ENCODE results near the gene NR5A1. TPM values are rescaled to one million over a fixed set of nuclear protein-coding genes. Genes with fewer than 3 reads are reported as not detected.

Gene NR5A1
- total and polyA plus RNA-seq, 7 donors, result 0.03 to 0.60 TPM; not detected in 5

DNA sequence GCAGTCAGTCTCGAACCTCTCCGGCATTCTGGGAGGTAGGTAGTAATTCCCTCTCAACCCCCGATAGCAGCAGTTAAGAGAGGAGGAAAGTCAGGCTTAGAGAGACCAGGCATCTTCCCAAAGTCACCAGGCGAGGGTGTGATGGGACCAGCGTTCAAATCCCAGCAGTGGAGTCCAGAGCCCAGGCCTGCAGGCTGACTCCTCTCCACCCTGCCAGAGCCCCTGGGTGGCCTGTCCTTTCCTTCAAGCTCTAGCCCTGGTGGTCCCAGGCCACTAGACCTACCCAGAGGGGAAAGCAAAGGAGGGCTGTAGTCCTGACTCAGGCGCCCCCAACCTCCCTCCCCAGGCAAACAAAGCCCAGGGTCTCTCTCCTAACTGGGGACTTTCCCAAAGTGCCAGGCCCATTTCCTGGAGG lies 4.2 kb upstream of the NR5A1 start:
- intact Hi-C loops (cut with DNase I), result no loop called here
- Histone ChIP-seq H3K27ac (no peak overlapping the region), H3K9me3 (no peaks in the 10 kb centered on the region), H3K4me1 (no peaks in the 10 kb centered on the region), H3K4me3 (no peak overlapping the region), H3K27me3 (peaks cover 0 to 14% (median 0%) of the 10 kb centered on the region in 3 donors), H3K36me3 (no peaks in the 10 kb centered on the region)
- DNase-seq, result no peak
- WGBS, 2 donors, result 65 to 77% methylated on average over 6 of the region's 6 CpGs
- TF ChIP-seq POLR2A (IDR thresholded peaks at IDR 0.05), result no peak
- TF ChIP-seq POLR2AphosphoS5 (IDR thresholded peaks at IDR 0.05), result no peak

DNA sequence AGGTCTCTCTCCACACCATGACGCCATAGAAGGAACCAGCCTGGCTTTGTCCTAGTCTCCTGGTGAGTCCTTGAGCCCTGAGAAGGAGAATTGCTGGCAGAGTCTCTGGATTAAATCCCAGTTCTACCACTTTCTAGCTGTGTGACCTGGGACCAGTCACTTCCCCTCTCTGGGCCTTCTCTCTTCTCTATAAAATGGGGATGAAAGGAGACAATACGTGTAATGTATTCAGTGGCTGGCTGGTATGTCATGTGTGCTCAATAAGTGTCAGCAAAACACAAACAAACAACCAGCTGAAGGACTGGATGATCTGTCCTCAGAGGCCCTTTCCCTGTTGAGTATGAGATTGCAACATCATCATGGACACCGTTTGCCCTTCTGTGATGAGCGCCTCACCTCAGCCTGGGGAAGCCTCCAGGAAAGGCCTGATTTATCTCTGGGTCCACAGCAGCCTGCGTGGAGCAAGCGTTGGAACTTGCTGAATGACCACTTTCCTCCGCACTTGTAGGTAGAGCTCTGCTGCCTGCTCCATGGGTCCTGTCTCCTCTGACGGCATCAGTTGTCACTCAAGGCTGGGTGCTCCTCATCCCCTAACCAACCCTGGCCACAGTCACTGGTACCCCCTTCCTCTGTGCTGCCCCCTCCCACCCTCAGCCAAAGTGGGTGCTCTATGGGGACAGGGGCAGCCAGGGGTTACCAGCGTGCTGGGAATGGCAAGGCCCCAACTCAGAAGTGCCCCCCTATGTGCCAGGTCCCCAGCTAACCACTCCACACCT lies 3.6 kb upstream of the NR5A1 start:
- Histone ChIP-seq H3K27me3 (peaks cover 0 to 17% (median 2%) of the 10 kb centered on the region in 3 donors), H3K9me3 (no peaks in the 10 kb centered on the region), H3K27ac (no peak overlapping the region), H3K4me3 (no peak overlapping the region), H3K4me1 (no peaks in the 10 kb centered on the region), H3K36me3 (no peaks in the 10 kb centered on the region)
- no peak for TF ChIP-seq POLR2AphosphoS5 (IDR thresholded peaks at IDR 0.05)
- TF ChIP-seq, protein P1, sequence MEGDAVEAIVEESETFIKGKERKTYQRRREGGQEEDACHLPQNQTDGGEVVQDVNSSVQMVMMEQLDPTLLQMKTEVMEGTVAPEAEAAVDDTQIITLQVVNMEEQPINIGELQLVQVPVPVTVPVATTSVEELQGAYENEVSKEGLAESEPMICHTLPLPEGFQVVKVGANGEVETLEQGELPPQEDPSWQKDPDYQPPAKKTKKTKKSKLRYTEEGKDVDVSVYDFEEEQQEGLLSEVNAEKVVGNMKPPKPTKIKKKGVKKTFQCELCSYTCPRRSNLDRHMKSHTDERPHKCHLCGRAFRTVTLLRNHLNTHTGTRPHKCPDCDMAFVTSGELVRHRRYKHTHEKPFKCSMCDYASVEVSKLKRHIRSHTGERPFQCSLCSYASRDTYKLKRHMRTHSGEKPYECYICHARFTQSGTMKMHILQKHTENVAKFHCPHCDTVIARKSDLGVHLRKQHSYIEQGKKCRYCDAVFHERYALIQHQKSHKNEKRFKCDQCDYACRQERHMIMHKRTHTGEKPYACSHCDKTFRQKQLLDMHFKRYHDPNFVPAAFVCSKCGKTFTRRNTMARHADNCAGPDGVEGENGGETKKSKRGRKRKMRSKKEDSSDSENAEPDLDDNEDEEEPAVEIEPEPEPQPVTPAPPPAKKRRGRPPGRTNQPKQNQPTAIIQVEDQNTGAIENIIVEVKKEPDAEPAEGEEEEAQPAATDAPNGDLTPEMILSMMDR (IDR thresholded peaks at IDR 0.05), result no peak
- no peak for DNase-seq
- intact Hi-C loops (cut with DNase I), result no loop called here
- 79 to 84% methylated on average over 9 of the region's 9 CpGs for WGBS, 2 donors

GRCh38 chr9:124507880-124508423 lies 753 bp upstream of the NR5A1 start:
- no peak overlapping the region for H3K27ac ChIP-seq
- intact Hi-C loops (cut with DNase I), result no loop called here
- peaks cover 24 to 43% (median 28%) of the 10 kb centered on the region in 3 donors for H3K27me3 ChIP-seq

DNA sequence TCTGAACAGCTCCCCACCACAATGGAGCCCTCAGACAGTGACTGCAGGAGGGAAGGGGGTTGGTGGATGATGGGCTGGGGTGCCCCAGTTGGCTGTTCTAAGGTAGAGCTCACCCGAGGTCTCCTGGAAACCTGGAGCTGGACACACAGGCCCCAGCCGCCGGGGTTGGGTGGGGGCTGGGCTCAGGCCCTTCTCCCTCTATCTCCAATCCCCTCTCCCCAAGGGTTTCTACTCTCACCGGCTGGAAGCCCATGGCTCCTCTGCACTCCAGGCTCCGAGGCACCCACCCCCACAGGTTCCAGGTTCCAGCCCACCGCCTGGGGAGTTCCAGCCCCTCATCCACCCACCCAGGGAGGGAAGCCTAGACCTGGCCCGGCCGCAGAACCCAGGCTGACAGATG lies 766 bp downstream of the NR5A1 start:
- TF ChIP-seq, protein P1 (IDR thresholded peaks at IDR 0.05), result no peak
- no peak for TF ChIP-seq EP300 (IDR thresholded peaks at IDR 0.05)
- TF ChIP-seq POLR2A (IDR thresholded peaks at IDR 0.05), result no peak
- no peak for TF ChIP-seq POLR2AphosphoS5 (IDR thresholded peaks at IDR 0.05)
- H3K4me1 ChIP-seq, result peaks cover 0 to 23% (median 20%) of the 10 kb centered on the region in 4 donors
- H3K36me3 ChIP-seq, result no peaks in the 10 kb centered on the region
- WGBS, 2 donors, result 89 to 91% methylated on average over 8 of the region's 8 CpGs
- H3K27ac ChIP-seq, result no peak overlapping the region
- H3K4me3 ChIP-seq, result no peak overlapping the region
- H3K27me3 ChIP-seq, result peaks cover 32 to 48% (median 43%) of the 10 kb centered on the region in 3 donors
- no peak for DNase-seq
- no peaks in the 10 kb centered on the region for H3K9me3 ChIP-seq
- intact Hi-C loops (cut with DNase I), result no loop called here

More at GRCh38 chr9:124507880-124508423, 753 bp upstream of the NR5A1 start:
- 87 to 90% methylated on average over 11 of the region's 11 CpGs for WGBS, 2 donors
- no peak for DNase-seq
- Histone ChIP-seq H3K9me3 (no peaks in the 10 kb centered on the region), H3K36me3 (no peaks in the 10 kb centered on the region), H3K4me1 (peaks cover 0 to 20% (median 18%) of the 10 kb centered on the region in 4 donors), H3K4me3 (no peak overlapping the region)
- no peak for TF ChIP-seq POLR2AphosphoS5 (IDR thresholded peaks at IDR 0.05)

DNA sequence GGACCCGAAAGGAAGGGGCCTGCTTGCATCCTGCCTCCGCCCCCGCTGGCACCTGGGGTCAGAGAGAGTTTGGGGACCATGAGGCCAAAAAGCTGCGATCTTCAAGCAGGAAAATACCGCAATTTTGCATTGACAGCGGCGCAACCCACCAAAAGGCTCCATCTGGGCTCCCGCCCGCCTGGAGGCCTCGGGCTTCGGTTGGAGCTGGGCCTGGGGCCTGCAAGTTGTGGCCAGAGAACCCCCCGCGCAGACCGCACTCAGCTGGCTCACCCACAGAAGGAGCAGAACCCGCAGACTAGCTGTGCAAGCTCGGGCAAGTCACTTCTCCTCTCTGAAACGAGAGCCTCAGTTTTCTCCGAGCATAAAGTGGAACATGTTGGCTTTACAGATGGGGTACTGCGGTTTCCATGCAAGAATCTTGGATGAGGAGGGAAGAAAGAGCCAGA lies 1.3 kb downstream of the NR5A1 start:
- H3K27ac ChIP-seq, result no peak overlapping the region
- intact Hi-C loops (cut with DNase I), result no loop called here
- H3K4me1 ChIP-seq, result peaks cover 0 to 23% (median 20%) of the 10 kb centered on the region in 4 donors
- no peaks in the 10 kb centered on the region for H3K9me3 ChIP-seq
- WGBS, 2 donors, result 92% methylated on average over 19 of the region's 19 CpGs
- no peak for DNase-seq
- TF ChIP-seq EP300 (IDR thresholded peaks at IDR 0.05) (no peak), POLR2AphosphoS5 (IDR thresholded peaks at IDR 0.05) (no peak), POLR2A (IDR thresholded peaks at IDR 0.05) (no peak)
- TF ChIP-seq, protein P1 (IDR thresholded peaks at IDR 0.05), result no peak
- peaks cover 32 to 54% (median 48%) of the 10 kb centered on the region in 3 donors for H3K27me3 ChIP-seq
- no peak overlapping the region for H3K4me3 ChIP-seq
- no peaks in the 10 kb centered on the region for H3K36me3 ChIP-seq

All from sigmoid colon (tissue), 7 donors.